PC-3 (cell line): ENCODE results near the gene BPIFB2. TPM values are rescaled to one million over a fixed set of nuclear protein-coding genes. Genes with fewer than 3 reads are reported as not detected.

Experiments
- ATAC-seq: fragments of 200-7000 bp; cut with Tn5 transposase; 2 replicates; pipeline ENCODE4 v1.9.1; 2020; ENCODE audit warnings: mild to moderate bottlenecking, moderate library complexity
- BruUV-seq: library from RNA; stranded (reverse); fragments of 400-500 nt; replicated peaks from 2 replicates; lab custom pipeline; 2021; lab: Mats Ljungman, UMichigan
- CTCF ChIA-PET: fragments of 300-600 bp; sonication (Branson Sonifier 250); formaldehyde crosslinking; loops from one replicate; lab custom pipeline; 2022; ENCODE audit warnings: antibody characterized with exemption; lab: Charles Lee
- POLR2A ChIA-PET: fragments of 300-600 bp; sonication (Branson Sonifier 250); formaldehyde crosslinking; loops from one replicate; lab custom pipeline; 2022; ENCODE audit warnings: antibody characterized with exemption; ENCODE audit not compliant: unreplicated experiment; lab: Charles Lee
- DNase-seq: peaks from one replicate; pipeline ENCODE4 v3.0.0-alpha.2; 2015
- H2AFZ ChIP-seq: fragments of 300-600 bp; sonication (generic); 2 replicates; pipeline ENCODE4 v1.6.0; 2016; ENCODE audit warnings: antibody characterized with exemption, low read length
- H3F3A ChIP-seq: fragments of 300-600 bp; sonication (generic); one replicate; pipeline ENCODE4 v1.6.0; 2017; ENCODE audit warnings: antibody characterized with exemption, low read length, control low read depth, mild to moderate bottlenecking; ENCODE audit not compliant: unreplicated experiment
- H3K27ac ChIP-seq: fragments of 300-600 bp; sonication (generic); 2 replicates; pipeline ENCODE4 v1.5.1; 2016; ENCODE audit warnings: mild to moderate bottlenecking, low read length
- H3K27me3 ChIP-seq: fragments of 300-600 bp; sonication (generic); 2 replicates; pipeline ENCODE4 v1.6.1; 2016; ENCODE audit warnings: low read length, mixed read lengths
- H3K36me3 ChIP-seq: fragments of 300-600 bp; sonication (generic); 2 replicates; pipeline ENCODE4 v1.6.1; 2016; ENCODE audit warnings: low read depth, mixed run types, low read length, mixed read lengths
- H3K4me1 ChIP-seq: fragments of 300-600 bp; sonication (generic); 2 replicates; pipeline ENCODE4 v1.5.1; 2016; ENCODE audit warnings: low read length; ENCODE audit not compliant: insufficient read depth
- H3K4me2 ChIP-seq: fragments of 300-600 bp; sonication (generic); 2 replicates; pipeline ENCODE4 v1.6.0; 2016; ENCODE audit warnings: low read length
- H3K4me3 ChIP-seq: fragments of 300-600 bp; sonication (generic); 2 replicates; pipeline ENCODE4 v1.5.1; 2016; ENCODE audit warnings: mild to moderate bottlenecking, low read length, mixed read lengths
- H3K79me2 ChIP-seq: fragments of 300-600 bp; sonication (generic); 2 replicates; pipeline ENCODE4 v1.6.1; 2017; ENCODE audit warnings: low read length, mixed read lengths
- H3K9ac ChIP-seq: fragments of 300-600 bp; sonication (generic); 2 replicates; pipeline ENCODE4 v1.6.0; 2016; ENCODE audit warnings: mild to moderate bottlenecking, low read length
- H3K9me2 ChIP-seq: fragments of 300-600 bp; sonication (generic); replicated peaks from 2 replicates; pipeline ENCODE4 v1.6.1; 2016; ENCODE audit warnings: mixed run types, low read length, mixed read lengths
- H3K9me3 ChIP-seq: fragments of 300-600 bp; sonication (generic); 2 replicates; pipeline ENCODE4 v1.6.1; 2016; ENCODE audit warnings: low read length, mixed read lengths
- H4K20me1 ChIP-seq: fragments of 300-600 bp; sonication (generic); 2 replicates; pipeline ENCODE4 v1.6.1; 2016; ENCODE audit warnings: low read length, mixed read lengths
- CTCF ChIP-seq: fragments of 300-600 bp; sonication (generic); conservative IDR thresholded peaks from 2 replicates; pipeline ENCODE4 v1.5.1; 2017; ENCODE audit warnings: antibody characterized with exemption, low read depth, mild to moderate bottlenecking, low read length
- EZH2 ChIP-seq: fragments of 300-600 bp; sonication (generic); IDR thresholded peaks from one replicate; pipeline ENCODE4 v1.6.1; 2017; ENCODE audit warnings: antibody characterized with exemption, mild to moderate bottlenecking, low read length; ENCODE audit not compliant: unreplicated experiment
- EZH2phosphoT487 ChIP-seq: fragments of 300-600 bp; sonication (generic); IDR thresholded peaks from 2 replicates; pipeline ENCODE4 v1.6.1; 2018; ENCODE audit warnings: mild to moderate bottlenecking, antibody characterized with exemption, low read length, borderline replicate concordance
- intact Hi-C: fragments of 100-400 bp; cut with micrococcal nuclease; formaldehyde crosslinking; loops from 2 replicates; pipeline ENCODE4 v1.9.0; 2023
- total RNA-seq: library from RNA; depleted of rRNA; stranded (reverse); fragments of >200 nt; gene quantifications from 2 replicates; pipeline ENCODE4 v1.2.3, GENCODE V29; 2014

BPIFB2 gene
- total RNA-seq, 1 experiment from 2014 or later, result not detected

- no TSS peak for BruUV-seq
- Histone ChIP-seq H3K4me2 (no peak overlapping the region), H3K36me3 (no peaks in the 10 kb centered on the region), H3K27ac (no peak overlapping the region), H4K20me1 (no peaks in the 10 kb centered on the region), H3K9ac (no peak overlapping the region), H3K4me3 (no peak overlapping the region), H3F3A (no peaks in the 10 kb centered on the region), H3K27me3 (peaks cover 35% of the 10 kb centered on the region), H3K9me2 (no peaks in the 10 kb centered on the region), H3K79me2 (no peaks in the 10 kb centered on the region), H3K4me1 (no peaks in the 10 kb centered on the region), H3K9me3 (no peaks in the 10 kb centered on the region), H2AFZ (no peak overlapping the region)
- DNase-seq (no peak), ATAC-seq (no peak)
- ChIA-PET POLR2A (no interaction called here), CTCF (no interaction called here)
- TF ChIP-seq CTCF, result no peak
- TF ChIP-seq EZH2phosphoT487, result no peak
- TF ChIP-seq EZH2, result no peak
- intact Hi-C loops, result no loop called here
These were observed 47.9 kb upstream of the BPIFB2 start for GRCh38 chr20:32959351-32960221.

- intact Hi-C loops, result no loop called here
- no peaks in the 10 kb centered on the region for H3F3A ChIP-seq
- no peak overlapping the region for H2AFZ ChIP-seq
- H3K9me2 ChIP-seq, result no peaks in the 10 kb centered on the region
- no peak for TF ChIP-seq EZH2phosphoT487
- no peak for TF ChIP-seq EZH2
- TF ChIP-seq CTCF, result no peak
- H3K4me1 ChIP-seq, result no peaks in the 10 kb centered on the region
- ChIA-PET CTCF (no interaction called here), POLR2A (no interaction called here)
- no peaks in the 10 kb centered on the region for H3K79me2 ChIP-seq
- H3K9ac ChIP-seq, result no peak overlapping the region
- peaks cover 41% of the 10 kb centered on the region for H3K27me3 ChIP-seq
- no peak overlapping the region for H3K4me3 ChIP-seq
- DNase-seq (no peak), ATAC-seq (no peak)
- no peak overlapping the region for H3K4me2 ChIP-seq
- no peaks in the 10 kb centered on the region for H3K9me3 ChIP-seq
- no TSS peak for BruUV-seq
- no peak overlapping the region for H3K27ac ChIP-seq
- H3K36me3 ChIP-seq, result no peaks in the 10 kb centered on the region
- H4K20me1 ChIP-seq, result no peaks in the 10 kb centered on the region
These were observed 47.3 kb upstream of the BPIFB2 start for GRCh38 chr20:32960222-32960518.
